GM18507 (cell line): ENCODE measurements around the gene PDXDC1.
"Not testable (repeated sequence)": the region's sequence is repeated elsewhere in the genome, so short reads cannot be mapped to it uniquely, and the experiment has no call there.

Experiments
- DNase-seq: peaks from one replicate; pipeline ENCODE4 v3.0.0; 2011; ENCODE audit warnings: low read depth; ENCODE audit not compliant: insufficient read length; ENCODE audit errors: extremely low spot score
- FAIRE-seq: peaks from 2 replicates; lab custom pipeline; 2011; peaks lifted over from hg19 to GRCh38; lab: Jason Lieb, UNC

PDXDC1 gene

GRCh38 chr16:15184000-15184399 is 209.2 kb downstream of the PDXDC1 start:
- not testable (repeated sequence) for DNase-seq, FAIRE-seq
